Bronchial epithelial cell (primary cell): ENCODE measurements around the gene ZMYND8. TPM values are rescaled to one million over a fixed set of nuclear protein-coding genes. Genes with fewer than 3 reads are reported as not detected.
"Not testable (repeated sequence)": the region's sequence is repeated elsewhere in the genome, so short reads cannot be mapped to it uniquely, and the experiment has no call there.

Experiments
- DNase-seq: peaks from one replicate; pipeline ENCODE4 v3.0.0-alpha.2; 2010; ENCODE audit warnings: low read depth
- FAIRE-seq: peaks from 2 replicates; lab custom pipeline; 2011; peaks lifted over from hg19 to GRCh38; lab: Jason Lieb, UNC
- H3K27me3 ChIP-seq: 2 replicates; pipeline ENCODE4 v1.5.1; 2011; ENCODE audit warnings: low read length; ENCODE audit not compliant: control insufficient read depth, insufficient read depth
- H3K36me3 ChIP-seq: 2 replicates; pipeline ENCODE4 v1.5.1; 2011; ENCODE audit warnings: low read length; ENCODE audit not compliant: control insufficient read depth, insufficient read depth
- H3K4me3 ChIP-seq: 2 replicates; pipeline ENCODE4 v1.5.1; 2011; ENCODE audit warnings: mild to moderate bottlenecking, low read depth, low read length, control low read depth
- total RNA-seq: library from RNA; depleted of rRNA; stranded (reverse); fragments of >200 nt; gene quantifications from 2 replicates; pipeline ENCODE4 v1.2.1, GENCODE V29; 2014
- TF ChIP-seq, protein P1 (sequence below): IDR thresholded peaks from 2 replicates; pipeline ENCODE4 v1.5.1; 2011; ENCODE audit warnings: mild to moderate bottlenecking, moderate library complexity, low read length, control low read depth, inconsistent platforms; ENCODE audit not compliant: insufficient read depth, severe bottlenecking

The ZMYND8 gene
- total RNA-seq, result 13.4 and 14.7 TPM in 2 replicates

DNA sequence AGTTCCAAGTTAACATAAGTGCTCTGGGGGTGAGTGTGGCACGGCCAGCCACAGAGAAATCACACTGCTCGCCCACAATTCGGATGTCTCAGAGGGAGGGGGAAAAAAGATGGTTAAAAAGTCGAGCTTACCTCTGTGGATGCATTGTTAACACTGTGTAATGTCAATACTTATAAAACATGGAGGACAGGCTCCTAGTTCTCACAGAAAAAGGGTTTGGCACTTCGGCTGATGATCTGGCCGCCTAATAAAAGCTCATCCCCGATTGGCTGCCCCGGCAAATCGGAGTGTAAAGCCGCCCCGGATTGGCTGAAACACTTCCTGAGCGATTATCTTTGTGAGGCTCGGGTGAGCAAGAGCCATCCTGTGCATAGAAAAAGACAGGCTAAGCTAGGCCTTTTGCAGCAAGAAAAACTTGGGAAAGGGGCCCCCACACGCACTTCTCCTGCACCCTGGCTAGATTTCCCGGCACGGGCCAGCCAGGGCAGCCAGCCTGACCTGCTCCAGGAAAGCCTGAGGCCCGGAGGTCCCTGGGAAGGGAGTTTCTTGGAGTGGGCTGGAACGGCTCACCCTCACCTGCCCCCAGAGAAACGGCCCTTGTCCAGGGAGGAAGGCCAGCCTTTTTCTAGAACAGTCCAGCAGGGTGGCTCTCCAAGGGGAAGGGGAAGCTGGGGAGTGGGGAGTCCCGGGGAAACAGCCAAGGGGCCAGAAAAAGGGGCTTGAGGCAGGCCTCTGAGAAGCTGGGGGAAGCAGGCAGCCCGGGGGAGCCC lies at the start of gene ZMYND8:
ZMYND8 (minus strand) TSS at position 174 of the 770 bp plus-strand sequence; CDS start at position 145, 29 bp downstream.
- no peaks in the 10 kb centered on the region for H3K36me3 ChIP-seq
- FAIRE-seq (no peak), DNase-seq (peak; percentile 88)
- H3K27me3 ChIP-seq, result no peaks in the 10 kb centered on the region
- TF ChIP-seq, protein P1, sequence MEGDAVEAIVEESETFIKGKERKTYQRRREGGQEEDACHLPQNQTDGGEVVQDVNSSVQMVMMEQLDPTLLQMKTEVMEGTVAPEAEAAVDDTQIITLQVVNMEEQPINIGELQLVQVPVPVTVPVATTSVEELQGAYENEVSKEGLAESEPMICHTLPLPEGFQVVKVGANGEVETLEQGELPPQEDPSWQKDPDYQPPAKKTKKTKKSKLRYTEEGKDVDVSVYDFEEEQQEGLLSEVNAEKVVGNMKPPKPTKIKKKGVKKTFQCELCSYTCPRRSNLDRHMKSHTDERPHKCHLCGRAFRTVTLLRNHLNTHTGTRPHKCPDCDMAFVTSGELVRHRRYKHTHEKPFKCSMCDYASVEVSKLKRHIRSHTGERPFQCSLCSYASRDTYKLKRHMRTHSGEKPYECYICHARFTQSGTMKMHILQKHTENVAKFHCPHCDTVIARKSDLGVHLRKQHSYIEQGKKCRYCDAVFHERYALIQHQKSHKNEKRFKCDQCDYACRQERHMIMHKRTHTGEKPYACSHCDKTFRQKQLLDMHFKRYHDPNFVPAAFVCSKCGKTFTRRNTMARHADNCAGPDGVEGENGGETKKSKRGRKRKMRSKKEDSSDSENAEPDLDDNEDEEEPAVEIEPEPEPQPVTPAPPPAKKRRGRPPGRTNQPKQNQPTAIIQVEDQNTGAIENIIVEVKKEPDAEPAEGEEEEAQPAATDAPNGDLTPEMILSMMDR, result no peak
- H3K4me3 ChIP-seq, result peak within 1 kb of the TSS; percentile 17

GRCh38 chr20:47405775-47406325 lies 49.4 kb upstream of the ZMYND8 start:
- TF ChIP-seq, protein P1, result no peak
- FAIRE-seq (no peak), DNase-seq (no peak)
- peaks cover 1% of the 10 kb centered on the region for H3K27me3 ChIP-seq
- H3K36me3 ChIP-seq, result no peaks in the 10 kb centered on the region
- no peak overlapping the region for H3K4me3 ChIP-seq

DNA sequence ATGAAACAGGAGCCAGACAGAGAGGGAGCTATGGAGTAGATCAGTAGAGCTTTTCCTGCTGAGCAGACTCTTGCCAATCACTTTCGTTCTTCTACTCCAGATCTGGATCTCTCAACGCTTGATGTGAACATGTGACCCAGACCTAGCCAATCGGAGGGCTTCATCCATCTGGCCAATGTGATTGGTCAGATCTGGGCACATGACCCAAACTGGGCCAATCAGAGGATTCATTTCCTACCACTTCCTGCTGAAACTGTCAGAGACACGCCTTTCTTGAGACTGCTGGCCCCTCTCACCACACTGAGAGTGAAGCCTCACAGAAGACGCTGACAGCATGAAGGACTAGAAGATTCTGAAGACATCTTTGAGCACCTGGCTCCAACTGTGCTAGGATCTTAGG lies 44.2 kb upstream of the ZMYND8 start:
- Histone ChIP-seq H3K36me3 (no peaks in the 10 kb centered on the region), H3K27me3 (no peaks in the 10 kb centered on the region), H3K4me3 (no peak overlapping the region)
- TF ChIP-seq, protein P1, result no peak
- DNase-seq, result no peak
- FAIRE-seq, result no peak

DNA sequence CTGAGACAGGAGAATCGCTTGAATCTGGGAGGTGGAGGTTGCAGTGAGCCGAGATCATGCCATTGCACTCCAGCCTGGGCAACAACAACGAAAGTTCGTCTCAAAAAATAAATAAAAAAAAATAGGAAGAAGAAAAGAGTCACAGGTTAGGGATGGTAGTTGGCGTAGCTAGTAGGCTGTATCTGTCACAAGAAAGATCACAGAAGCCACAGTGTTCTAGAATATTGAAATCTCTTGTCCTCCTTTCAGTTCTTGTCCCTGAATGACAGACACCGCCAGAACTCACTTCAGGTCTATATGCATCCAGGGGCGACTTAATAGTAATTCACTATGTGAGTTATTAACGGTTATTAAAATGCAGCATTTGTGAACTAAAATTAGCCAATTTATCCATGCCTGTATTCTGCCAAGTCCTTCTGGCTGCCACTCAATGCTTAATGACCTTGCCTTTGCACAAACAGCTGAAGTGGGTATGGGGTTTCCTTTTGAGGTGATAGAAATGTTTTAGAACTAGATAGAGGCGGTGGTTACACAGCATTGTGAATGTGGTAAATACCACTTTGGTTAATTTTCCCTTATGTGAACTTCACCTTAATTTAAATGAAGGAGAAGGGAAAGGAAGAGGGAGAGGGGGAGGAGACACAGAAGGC lies 41.3 kb upstream of the ZMYND8 start:
- H3K27me3 ChIP-seq, result no peaks in the 10 kb centered on the region
- TF ChIP-seq, protein P1, result no peak
- H3K4me3 ChIP-seq, result no peak overlapping the region
- no peaks in the 10 kb centered on the region for H3K36me3 ChIP-seq
- FAIRE-seq (no peak), DNase-seq (no peak)

GRCh38 chr20:47396762-47397476 lies 40.4 kb upstream of the ZMYND8 start:
- Histone ChIP-seq H3K27me3 (no peaks in the 10 kb centered on the region), H3K4me3 (no peak overlapping the region), H3K36me3 (no peaks in the 10 kb centered on the region)
- no peak for DNase-seq
- TF ChIP-seq, protein P1, result no peak
- FAIRE-seq, result no peak

GRCh38 chr20:47393796-47394514 lies 37.5 kb upstream of the ZMYND8 start:
- H3K4me3 ChIP-seq, H3K36me3 ChIP-seq, H3K27me3 ChIP-seq, FAIRE-seq, DNase-seq: not testable (repeated sequence)
